IPS DF 4.7 (cell line): ENCODE results near the gene DRD3.

ENCODE experiments used
- DNase-seq: peaks from one replicate; pipeline ENCODE4 v3.0.0-alpha.2; 2013; ENCODE audit warnings: low spot score; ENCODE audit errors: extremely low read depth

DRD3 gene

GRCh38 chr3:114186501-114186900 lies 7.6 kb upstream of the DRD3 start:
- DNase-seq: no peak

- no peak for DNase-seq
Measured at GRCh38 chr3:114179575-114179974, 723 bp upstream of the DRD3 start.

GRCh38 chr3:114176890-114177289 lies 2.0 kb downstream of the DRD3 start:
- DNase-seq: no peak

- DNase-seq: no peak
Measured at GRCh38 chr3:114176487-114176886, 2.4 kb downstream of the DRD3 start.

- no peak for DNase-seq
Measured at GRCh38 chr3:114175204-114175987, 3.5 kb downstream of the DRD3 start.

- DNase-seq: no peak
Measured at GRCh38 chr3:114171677-114172076, 7.2 kb downstream of the DRD3 start.

GRCh38 chr3:114168150-114168549 lies 10.7 kb downstream of the DRD3 start:
- DNase-seq: no peak

GRCh38 chr3:114157321-114157720 lies 21.5 kb downstream of the DRD3 start:
- no peak for DNase-seq

GRCh38 chr3:114155370-114155821 lies 23.5 kb downstream of the DRD3 start:
- no peak for DNase-seq

- DNase-seq: peak; percentile 91
Measured at GRCh38 chr3:114154321-114154821, 24.5 kb downstream of the DRD3 start.

- peak; percentile 79 for DNase-seq
Measured at GRCh38 chr3:114152519-114153151, 26.2 kb downstream of the DRD3 start.

GRCh38 chr3:114151091-114151490 lies 27.8 kb downstream of the DRD3 start:
- no peak for DNase-seq

- no peak for DNase-seq
Measured at GRCh38 chr3:114147251-114147650, 31.6 kb downstream of the DRD3 start.

- no peak for DNase-seq
Measured at GRCh38 chr3:114144909-114145688, 33.8 kb downstream of the DRD3 start.

GRCh38 chr3:114143817-114144216 lies 35.0 kb downstream of the DRD3 start:
- DNase-seq: no peak

- no peak for DNase-seq
Measured at GRCh38 chr3:114139836-114140235, 39.0 kb downstream of the DRD3 start.

GRCh38 chr3:114133947-114134346 lies 44.9 kb downstream of the DRD3 start:
- no peak for DNase-seq

GRCh38 chr3:114132500-114132899 lies 46.4 kb downstream of the DRD3 start:
- DNase-seq: no peak

GRCh38 chr3:114128826-114129225 lies 50.0 kb downstream of the DRD3 start:
- no peak for DNase-seq

- no peak for DNase-seq
Measured at GRCh38 chr3:114128231-114128630, 50.6 kb downstream of the DRD3 start.

- DNase-seq: no peak
Measured at GRCh38 chr3:114127517-114127916, 51.3 kb downstream of the DRD3 start.

GRCh38 chr3:114126461-114126860 lies 52.4 kb downstream of the DRD3 start:
- DNase-seq: no peak
